A673 (cell line): ENCODE results near the gene SPEG.

Experiments
- CTCF ChIP-seq: fragments of 300-800, 200-600 bp; sonication (generic); conservative IDR thresholded peaks from 2 replicates; pipeline ENCODE4 v1.5.1; 2017; ENCODE audit warnings: low read depth, mild to moderate bottlenecking, antibody characterized with exemption, low read length, moderate library complexity, mixed read lengths
- EZH2 ChIP-seq: fragments of 200-600 bp; sonication (generic); IDR thresholded peaks from 2 replicates; pipeline ENCODE4 v1.6.1; 2017; ENCODE audit warnings: borderline replicate concordance, low read depth, mild to moderate bottlenecking, mixed read lengths, antibody characterized with exemption, low read length; ENCODE audit not compliant: poor library complexity, severe bottlenecking

GRCh38 chr2:219436491-219436890, 1.8 kb downstream of the SPEG start:
- TF ChIP-seq EZH2, result no peak
- TF ChIP-seq CTCF, result no peak
